ENCODE data around the gene USP20.

DNA sequence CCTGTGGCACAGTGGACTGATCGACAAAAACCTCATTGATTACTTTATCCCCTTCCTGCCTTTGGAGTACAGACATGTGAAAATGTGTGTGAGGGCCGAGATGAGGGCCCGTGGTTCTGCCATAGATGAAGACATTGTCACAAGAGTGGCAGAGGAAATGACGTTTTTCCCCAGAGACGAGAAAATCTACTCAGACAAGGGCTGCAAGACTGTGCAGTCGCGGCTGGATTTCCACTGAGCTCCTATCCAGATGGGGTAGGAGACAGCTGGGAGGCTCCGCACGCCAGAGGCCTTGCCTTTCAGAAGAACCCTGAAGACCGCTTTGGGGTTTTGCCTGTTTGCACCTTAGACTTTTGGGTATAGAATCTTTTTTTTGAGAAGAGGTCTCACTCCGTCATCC, 25.9 kb upstream of the USP20 start:
- TF ChIP-seq, protein P1, sequence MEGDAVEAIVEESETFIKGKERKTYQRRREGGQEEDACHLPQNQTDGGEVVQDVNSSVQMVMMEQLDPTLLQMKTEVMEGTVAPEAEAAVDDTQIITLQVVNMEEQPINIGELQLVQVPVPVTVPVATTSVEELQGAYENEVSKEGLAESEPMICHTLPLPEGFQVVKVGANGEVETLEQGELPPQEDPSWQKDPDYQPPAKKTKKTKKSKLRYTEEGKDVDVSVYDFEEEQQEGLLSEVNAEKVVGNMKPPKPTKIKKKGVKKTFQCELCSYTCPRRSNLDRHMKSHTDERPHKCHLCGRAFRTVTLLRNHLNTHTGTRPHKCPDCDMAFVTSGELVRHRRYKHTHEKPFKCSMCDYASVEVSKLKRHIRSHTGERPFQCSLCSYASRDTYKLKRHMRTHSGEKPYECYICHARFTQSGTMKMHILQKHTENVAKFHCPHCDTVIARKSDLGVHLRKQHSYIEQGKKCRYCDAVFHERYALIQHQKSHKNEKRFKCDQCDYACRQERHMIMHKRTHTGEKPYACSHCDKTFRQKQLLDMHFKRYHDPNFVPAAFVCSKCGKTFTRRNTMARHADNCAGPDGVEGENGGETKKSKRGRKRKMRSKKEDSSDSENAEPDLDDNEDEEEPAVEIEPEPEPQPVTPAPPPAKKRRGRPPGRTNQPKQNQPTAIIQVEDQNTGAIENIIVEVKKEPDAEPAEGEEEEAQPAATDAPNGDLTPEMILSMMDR (conservative IDR thresholded peaks at IDR 0.05), result no peak
- TF ChIP-seq ZFX (IDR thresholded peaks at IDR 0.05), result no peak

Measured in C4-2B (cell line).